Lower leg skin (tissue), 4 donors: ENCODE results near the gene POLR3H. TPM values are rescaled to one million over a fixed set of nuclear protein-coding genes. Genes with fewer than 3 reads are reported as not detected.

ENCODE experiments used
- DNase-seq, 2 donors: peaks; one replicate each; pipeline ENCODE4 v3.0.0-alpha.2; 2019; ENCODE audit warnings: low spot score in 2 of 2
- H3K4me3 ChIP-seq: fragments of 200-600 bp; sonication (generic); 2 replicates; pipeline ENCODE4 v1.5.1; 2017; ENCODE audit warnings: mild to moderate bottlenecking, low read depth; ENCODE audit not compliant: poor library complexity, severe bottlenecking
- POLR2A ChIP-seq, 2 donors: fragments of 450-650 bp; IDR thresholded peaks; one replicate each; pipeline ENCODE4 v1.6.1; 2016 to 2017; ENCODE audit warnings: antibody characterized with exemption in 2 of 2, mild to moderate bottlenecking in 1 of 2, moderate library complexity in 1 of 2
- WGBS, 2 donors: methylation state at CpG; one replicate each; pipeline ENCODE4 v1.1.5; 2018; 5-methylcytosine and 5-hydroxymethylcytosine counted together
- intact Hi-C: fragments of 100-400 bp; cut with DNase I; formaldehyde crosslinking; loops from one replicate; pipeline ENCODE4 v1.15.0; 2023; ENCODE audit warnings: low total_unique reads
- total RNA-seq, 4 donors: library from RNA; depleted of rRNA; stranded (reverse); fragments of >200 nt; gene quantifications; one replicate each; pipeline ENCODE4 v1.1.0, GENCODE V29; 2016
- TF ChIP-seq, protein P1 (sequence below), 3 donors: fragments of 450-650 bp; IDR thresholded peaks; one replicate each; pipeline ENCODE4 v1.5.1; 2016; ENCODE audit warnings: antibody characterized with exemption in 3 of 3, mild to moderate bottlenecking in 3 of 3, moderate library complexity in 2 of 3

POLR3H gene
- total RNA-seq, 4 donors from 2014 or later = 8.7 to 19.7 (median 16.4) TPM

DNA sequence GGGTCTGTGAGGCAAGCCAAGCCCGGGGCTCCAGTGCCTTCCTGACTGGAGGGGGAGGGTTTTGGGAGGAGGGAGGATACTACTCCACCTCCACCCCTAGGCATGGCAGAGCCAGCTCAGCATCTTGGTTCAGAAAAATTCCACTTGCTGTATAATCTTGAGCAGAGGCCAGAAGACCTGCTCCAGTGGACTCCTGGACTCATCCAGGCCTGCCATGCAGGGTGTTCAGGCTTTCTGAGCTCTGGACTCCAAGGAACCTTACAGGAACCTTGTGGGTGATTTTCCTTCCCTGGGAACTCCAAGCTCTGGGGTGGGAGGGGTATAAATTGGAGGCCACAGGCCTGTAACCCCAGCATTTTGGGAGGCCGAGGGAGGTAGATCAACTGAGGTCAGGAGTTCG, 26.0 kb upstream of the POLR3H start:
- no peak for DNase-seq
- no peak overlapping the region for H3K4me3 ChIP-seq
- TF ChIP-seq, protein P1, sequence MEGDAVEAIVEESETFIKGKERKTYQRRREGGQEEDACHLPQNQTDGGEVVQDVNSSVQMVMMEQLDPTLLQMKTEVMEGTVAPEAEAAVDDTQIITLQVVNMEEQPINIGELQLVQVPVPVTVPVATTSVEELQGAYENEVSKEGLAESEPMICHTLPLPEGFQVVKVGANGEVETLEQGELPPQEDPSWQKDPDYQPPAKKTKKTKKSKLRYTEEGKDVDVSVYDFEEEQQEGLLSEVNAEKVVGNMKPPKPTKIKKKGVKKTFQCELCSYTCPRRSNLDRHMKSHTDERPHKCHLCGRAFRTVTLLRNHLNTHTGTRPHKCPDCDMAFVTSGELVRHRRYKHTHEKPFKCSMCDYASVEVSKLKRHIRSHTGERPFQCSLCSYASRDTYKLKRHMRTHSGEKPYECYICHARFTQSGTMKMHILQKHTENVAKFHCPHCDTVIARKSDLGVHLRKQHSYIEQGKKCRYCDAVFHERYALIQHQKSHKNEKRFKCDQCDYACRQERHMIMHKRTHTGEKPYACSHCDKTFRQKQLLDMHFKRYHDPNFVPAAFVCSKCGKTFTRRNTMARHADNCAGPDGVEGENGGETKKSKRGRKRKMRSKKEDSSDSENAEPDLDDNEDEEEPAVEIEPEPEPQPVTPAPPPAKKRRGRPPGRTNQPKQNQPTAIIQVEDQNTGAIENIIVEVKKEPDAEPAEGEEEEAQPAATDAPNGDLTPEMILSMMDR (IDR thresholded peaks at IDR 0.05) = no peak
- no peak for TF ChIP-seq POLR2A (IDR thresholded peaks at IDR 0.05)
- intact Hi-C loops = no loop called here
- 62 to 69% methylated on average over 3 of the region's 3 CpGs for WGBS, 2 donors

DNA sequence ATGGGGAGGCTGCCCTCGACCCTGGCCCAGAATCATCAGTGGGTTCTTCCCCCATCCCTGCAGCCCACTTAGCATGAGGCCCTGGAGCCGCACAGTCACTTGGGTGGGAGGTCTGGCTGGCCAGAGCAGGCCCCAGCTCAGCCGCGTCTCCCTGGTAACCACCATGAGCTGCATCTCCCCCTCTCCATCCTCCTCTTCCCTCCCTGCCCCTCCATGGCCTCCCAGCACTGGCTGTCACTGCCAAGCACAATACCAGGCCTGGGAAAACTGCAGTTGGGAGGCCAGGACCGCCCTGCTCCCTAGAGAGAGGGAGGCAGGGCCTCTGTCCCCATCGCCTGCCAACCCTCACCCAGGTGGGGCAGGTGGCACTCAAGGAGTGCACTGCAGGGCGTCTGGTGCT, 24.5 kb upstream of the POLR3H start:
- DNase-seq = no peak
- H3K4me3 ChIP-seq = no peak overlapping the region
- TF ChIP-seq, protein P1 (IDR thresholded peaks at IDR 0.05) = no peak
- TF ChIP-seq POLR2A (IDR thresholded peaks at IDR 0.05) = no peak
- WGBS, 2 donors = 80 to 83% methylated on average over 7 of the region's 7 CpGs
- intact Hi-C loops = no loop called here

DNA sequence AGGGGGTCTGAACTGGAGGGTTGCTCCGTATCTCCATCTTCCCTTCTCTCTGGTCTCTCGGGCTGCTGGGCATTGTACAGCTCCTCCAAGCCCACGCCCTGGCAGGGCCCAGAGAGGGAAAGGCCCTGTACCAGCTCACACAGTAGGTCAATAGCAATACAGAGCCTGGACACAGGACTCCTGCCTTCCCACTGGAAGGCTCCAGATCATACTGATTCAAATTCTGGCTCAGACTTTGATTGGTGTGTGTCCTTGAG, 23.2 kb upstream of the POLR3H start:
- no peak overlapping the region for H3K4me3 ChIP-seq
- no peak for DNase-seq
- TF ChIP-seq POLR2A (IDR thresholded peaks at IDR 0.05) = no peak
- TF ChIP-seq, protein P1 (IDR thresholded peaks at IDR 0.05) = no peak
- 70 to 72% methylated on average over 3 of the region's 3 CpGs for whole genome bisulfite sequencing, 2 donors
- intact Hi-C loops = no loop called here

DNA sequence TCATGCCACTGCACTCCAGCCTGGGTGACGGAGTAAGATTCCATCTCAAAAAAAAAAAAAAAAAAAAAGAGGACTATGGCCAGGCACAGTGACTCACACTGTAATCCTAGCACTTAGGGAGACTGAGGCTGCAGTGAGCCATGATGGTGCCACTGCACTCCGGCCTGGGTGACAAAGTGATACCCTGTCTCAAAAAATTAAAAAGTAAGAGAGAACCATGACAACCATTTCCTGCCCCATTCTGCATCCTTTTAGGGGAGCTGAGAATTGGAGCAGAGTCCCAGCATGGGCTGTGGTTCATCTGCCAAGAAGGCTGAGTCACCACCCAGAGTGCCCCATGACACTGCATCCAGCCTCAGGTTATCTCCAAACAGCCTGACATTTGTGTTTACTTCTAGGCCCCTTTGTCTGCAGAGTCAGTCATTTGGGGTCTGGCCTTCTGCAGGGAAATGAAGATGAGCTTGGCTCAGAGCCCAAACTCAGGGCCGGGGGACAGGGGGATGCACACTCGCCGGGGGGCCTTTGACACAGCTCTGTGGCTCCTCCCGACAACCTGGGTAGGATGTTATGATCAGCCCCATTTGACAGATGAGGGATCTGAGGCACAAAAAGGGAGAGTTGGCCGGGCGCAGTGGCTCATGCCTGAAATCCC, 21.3 kb upstream of the POLR3H start:
- TF ChIP-seq POLR2A (IDR thresholded peaks at IDR 0.05) = no peak
- TF ChIP-seq, protein P1 (IDR thresholded peaks at IDR 0.05) = no peak
- no peak for DNase-seq
- H3K4me3 ChIP-seq = no peak overlapping the region
- 46 to 50% methylated on average over 8 of the region's 8 CpGs for WGBS, 2 donors
- intact Hi-C loops = no loop called here

DNA sequence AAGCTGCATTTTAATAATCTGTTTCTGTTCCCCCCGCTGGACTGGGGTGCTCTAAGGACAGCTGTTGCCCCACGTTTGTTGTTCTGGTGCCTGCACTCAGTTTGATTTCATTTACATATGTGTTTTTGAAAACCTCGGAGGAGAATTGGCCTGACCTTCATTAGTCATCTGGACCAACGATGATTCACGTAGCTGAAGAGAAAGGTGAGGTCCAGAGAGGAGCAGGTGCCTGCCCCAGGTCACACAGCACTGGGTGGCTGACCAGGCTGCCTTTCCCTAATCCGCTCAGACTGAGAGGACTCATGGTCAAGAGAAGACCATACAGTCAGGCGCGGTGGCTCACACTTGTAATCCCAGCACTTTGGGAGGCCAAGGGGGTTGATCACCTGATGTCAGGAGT, 20.3 kb upstream of the POLR3H start:
- H3K4me3 ChIP-seq = no peak overlapping the region
- intact Hi-C loops = no loop called here
- TF ChIP-seq, protein P1 (IDR thresholded peaks at IDR 0.05) = no peak
- no peak for TF ChIP-seq POLR2A (IDR thresholded peaks at IDR 0.05)
- no peak for DNase-seq
- 89 to 91% methylated on average over 8 of the region's 8 CpGs for WGBS, 2 donors

DNA sequence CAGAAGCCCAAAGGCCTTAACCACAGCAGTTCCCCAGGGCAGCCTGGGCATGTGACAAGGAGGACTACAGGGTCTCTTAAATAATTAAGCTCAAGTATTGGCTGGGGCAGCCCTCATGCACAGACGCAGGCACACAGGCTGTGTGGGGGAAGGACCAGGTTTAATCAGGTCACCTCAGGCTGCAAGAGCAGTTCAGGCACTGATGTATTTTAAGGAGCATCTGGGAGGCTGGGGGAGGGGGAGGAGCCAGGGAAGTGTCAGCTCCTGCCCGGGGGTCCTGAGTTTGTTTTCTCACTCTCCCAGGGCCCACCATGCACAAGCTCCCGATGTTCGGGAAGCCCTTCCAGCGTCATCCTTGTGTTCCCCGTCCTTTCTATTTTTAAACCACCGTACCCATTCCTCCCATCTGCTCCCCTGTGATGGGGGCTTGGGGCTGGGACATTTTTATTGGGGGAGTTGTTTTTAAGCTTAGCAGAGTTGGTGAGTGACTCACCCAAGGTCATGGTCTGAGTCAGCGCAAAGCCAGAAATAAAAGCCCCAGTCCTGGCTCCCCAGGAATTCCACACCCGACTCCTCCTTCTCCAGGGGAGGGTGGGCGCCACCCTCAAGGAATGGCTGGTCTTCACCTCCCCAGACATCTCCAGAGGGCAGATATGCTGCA, 18.9 kb upstream of the POLR3H start:
- intact Hi-C loops = no loop called here
- 49 to 56% methylated on average over 10 of the region's 10 CpGs for WGBS, 2 donors
- DNase-seq = no peak
- no peak overlapping the region for H3K4me3 ChIP-seq
- TF ChIP-seq, protein P1 (IDR thresholded peaks at IDR 0.05) = no peak
- TF ChIP-seq POLR2A (IDR thresholded peaks at IDR 0.05) = no peak
